Smooth muscle cell of bladder (primary cell): Measurements from ENCODE around the gene LRRC32. TPM values are rescaled to one million over a fixed set of nuclear protein-coding genes. Genes with fewer than 3 reads are reported as not detected.

Experiments used
- total RNA-seq: library from RNA; depleted of rRNA; stranded (reverse); fragments of >200 nt; gene quantifications from 2 replicates; pipeline ENCODE4 v1.2.3, GENCODE V29; 2014

The LRRC32 gene
- total RNA-seq, result 15.9 and 66.8 TPM in 2 replicates

GRCh38 chr11:76670485-76671236 is at the start of gene LRRC32:
TSS of gene LRRC32 (minus strand) at chr11:76670747. CDS start at chr11:76665954, 4,793 bp downstream.

Other genes starting within 250 kb of the LRRC32 start
- 7.9 and 9.4 TPM in 2 replicates for gene EMSY, start 225.7 kb downstream of the LRRC32 start, total RNA-seq
- 14.1 and 19.5 TPM in 2 replicates for gene TSKU, start 112.6 kb upstream of the LRRC32 start, total RNA-seq
- gene ACER3, start 190.2 kb upstream of the LRRC32 start, total RNA-seq, result 5.7 and 7.0 TPM in 2 replicates